Prostate gland (tissue), 2 donors: ENCODE results near the gene ALDH1A2.

Experiments used
- POLR2A ChIP-seq: fragments of 450-650 bp; IDR thresholded peaks from one replicate; pipeline ENCODE4 v1.6.1; 2016; ENCODE audit warnings: antibody characterized with exemption, mild to moderate bottlenecking
- POLR2AphosphoS5 ChIP-seq: sonication (generic); formaldehyde crosslinking; IDR thresholded peaks from one replicate; pipeline ENCODE4 v1.6.1; 2017; ENCODE audit warnings: antibody characterized with exemption
- TF ChIP-seq, protein P1 (sequence below), 4 experiments: fragments of 200-600 bp in 2 of 4; fragments of 450-650 bp in 2 of 4; sonication (generic) in 2 of 4; IDR thresholded peaks; 1 replicate in 3 of 4; 2 replicates in 1 of 4; pipeline ENCODE4 v1.5.1; 2016 to 2019; ENCODE audit warnings: antibody characterized with exemption in 4 of 4, mild to moderate bottlenecking in 2 of 4, moderate library complexity in 2 of 4

- no peak for TF ChIP-seq POLR2A
- TF ChIP-seq, protein P1, sequence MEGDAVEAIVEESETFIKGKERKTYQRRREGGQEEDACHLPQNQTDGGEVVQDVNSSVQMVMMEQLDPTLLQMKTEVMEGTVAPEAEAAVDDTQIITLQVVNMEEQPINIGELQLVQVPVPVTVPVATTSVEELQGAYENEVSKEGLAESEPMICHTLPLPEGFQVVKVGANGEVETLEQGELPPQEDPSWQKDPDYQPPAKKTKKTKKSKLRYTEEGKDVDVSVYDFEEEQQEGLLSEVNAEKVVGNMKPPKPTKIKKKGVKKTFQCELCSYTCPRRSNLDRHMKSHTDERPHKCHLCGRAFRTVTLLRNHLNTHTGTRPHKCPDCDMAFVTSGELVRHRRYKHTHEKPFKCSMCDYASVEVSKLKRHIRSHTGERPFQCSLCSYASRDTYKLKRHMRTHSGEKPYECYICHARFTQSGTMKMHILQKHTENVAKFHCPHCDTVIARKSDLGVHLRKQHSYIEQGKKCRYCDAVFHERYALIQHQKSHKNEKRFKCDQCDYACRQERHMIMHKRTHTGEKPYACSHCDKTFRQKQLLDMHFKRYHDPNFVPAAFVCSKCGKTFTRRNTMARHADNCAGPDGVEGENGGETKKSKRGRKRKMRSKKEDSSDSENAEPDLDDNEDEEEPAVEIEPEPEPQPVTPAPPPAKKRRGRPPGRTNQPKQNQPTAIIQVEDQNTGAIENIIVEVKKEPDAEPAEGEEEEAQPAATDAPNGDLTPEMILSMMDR (IDR thresholded peaks at IDR 0.05), result no peak
- peak; percentile 29 for TF ChIP-seq POLR2AphosphoS5
Measured at GRCh38 chr15:57922776-57923175, 142.7 kb downstream of the ALDH1A2 start.
